A172 (cell line): Measurements from ENCODE around the gene PRSS8. TPM values are rescaled to one million over a fixed set of nuclear protein-coding genes. Genes with fewer than 3 reads are reported as not detected.
A peak's percentile ranks its signal among the peaks of the same experiment; 100 is the strongest.
"Not testable (repeated sequence)": the region's sequence is repeated elsewhere in the genome, so short reads cannot be mapped to it uniquely, and the experiment has no call there.

Experiments used
- DNase-seq: peaks from one replicate; pipeline ENCODE4 v3.0.0-alpha.2; 2015; ENCODE audit warnings: low spot score
- total RNA-seq: library from RNA; depleted of rRNA; stranded (reverse); fragments of >200 nt; shearing (Covaris generic); gene quantifications from 2 replicates; pipeline ENCODE4 v1.2.3, GENCODE V29; 2014

PRSS8 gene
- total RNA-seq, 1 experiment from 2014 or later = 2.9 TPM

- DNase-seq = not testable (repeated sequence)
Measured at GRCh38 chr16:31144418-31144817, 8.9 kb upstream of the PRSS8 start.

- DNase-seq = no peak
Measured at GRCh38 chr16:31143694-31144148, 8.2 kb upstream of the PRSS8 start.

GRCh38 chr16:31143011-31143693, 7.6 kb upstream of the PRSS8 start:
- no peak for DNase-seq

- DNase-seq = peak; percentile 98
Measured at GRCh38 chr16:31142109-31143010, 6.8 kb upstream of the PRSS8 start.

GRCh38 chr16:31141489-31142108, 6.1 kb upstream of the PRSS8 start:
- no peak for DNase-seq

- not testable (repeated sequence) for DNase-seq
Measured at GRCh38 chr16:31141071-31141469, 5.5 kb upstream of the PRSS8 start.

- peak; percentile 97 for DNase-seq
Measured at GRCh38 chr16:31138621-31139578, 3.4 kb upstream of the PRSS8 start.

GRCh38 chr16:31136822-31137499, 1.4 kb upstream of the PRSS8 start:
- not testable (repeated sequence) for DNase-seq

- DNase-seq = no peak
Measured at GRCh38 chr16:31136287-31136662, 748 bp upstream of the PRSS8 start.

GRCh38 chr16:31134625-31135534, 647 bp downstream of the PRSS8 start:
- no peak for DNase-seq

GRCh38 chr16:31134091-31134571, 1.4 kb downstream of the PRSS8 start:
- DNase-seq = no peak

- no peak for DNase-seq
Measured at GRCh38 chr16:31133046-31133501, 2.5 kb downstream of the PRSS8 start.

GRCh38 chr16:31132303-31132979, 3.1 kb downstream of the PRSS8 start:
- DNase-seq = no peak

- no peak for DNase-seq
Measured at GRCh38 chr16:31131841-31132271, 3.7 kb downstream of the PRSS8 start.

- no peak for DNase-seq
Measured at GRCh38 chr16:31131416-31131815, 4.1 kb downstream of the PRSS8 start.

- no peak for DNase-seq
Measured at GRCh38 chr16:31130899-31131298, 4.6 kb downstream of the PRSS8 start.

- no peak for DNase-seq
Measured at GRCh38 chr16:31130336-31130891, 5.1 kb downstream of the PRSS8 start.

- DNase-seq = no peak
Measured at GRCh38 chr16:31129568-31130335, 5.8 kb downstream of the PRSS8 start.
